Mesenteric fat pad (tissue), 1 donor: Measurements from ENCODE around the gene SMOC2. TPM values are rescaled to one million over a fixed set of nuclear protein-coding genes. Genes with fewer than 3 reads are reported as not detected.
A peak's percentile ranks its signal among the peaks of the same experiment; 100 is the strongest.
"Not testable (repeated sequence)": the region's sequence is repeated elsewhere in the genome, so short reads cannot be mapped to it uniquely, and the experiment has no call there.

Experiments used
- DNase-seq: peaks from one replicate; pipeline ENCODE4 v3.0.0-alpha.2; 2020; ENCODE audit warnings: low spot score
- total RNA-seq: library from RNA; stranded (reverse); fragmentation: NEBNext Ultra II Directional; extraction: Animal tissue kit (Norgen Biotek cat#: 25700); gene quantifications from one replicate; pipeline ENCODE4 v1.2.1, GENCODE V29; 2021
- donor health status: DM: yes; HTN: yes; CAD: no.

Gene SMOC2
- total RNA-seq, 1 donor from 2014 or later = 46.3 TPM

- not testable (repeated sequence) for DNase-seq
Measured at GRCh38 chr6:168573276-168573835, 132.4 kb downstream of the SMOC2 start.

DNA sequence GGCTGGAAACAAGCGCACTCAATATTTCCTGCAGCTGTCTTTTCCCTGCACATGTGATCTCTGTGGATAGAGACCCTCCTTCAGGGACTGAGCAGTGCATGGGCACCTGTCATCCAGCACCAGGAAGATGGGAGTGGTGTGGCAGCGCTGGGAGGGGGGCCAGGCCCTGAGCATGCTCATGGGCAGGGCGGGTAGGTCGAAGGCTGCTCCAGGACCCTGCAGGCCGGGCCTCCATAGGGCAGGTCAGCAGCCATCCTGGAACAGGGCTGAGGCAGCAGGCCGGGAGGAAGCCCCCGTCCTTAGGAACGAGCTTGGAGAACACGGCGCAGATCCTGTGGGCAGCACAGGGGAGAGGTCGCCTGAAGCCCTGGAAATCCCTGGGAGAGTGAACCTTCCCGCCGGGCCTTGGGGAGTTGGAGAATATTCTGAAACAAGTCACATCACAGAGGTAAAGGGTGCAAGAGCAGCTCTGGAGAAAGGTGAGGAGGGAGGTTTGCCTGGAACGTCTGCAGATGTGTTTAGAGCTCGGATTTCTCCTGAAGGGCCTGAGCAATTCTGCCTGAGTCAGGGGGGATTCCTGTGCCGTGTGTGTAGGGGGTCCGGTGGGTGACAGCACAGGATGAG, 133.2 kb downstream of the SMOC2 start:
- no peak for DNase-seq

DNA sequence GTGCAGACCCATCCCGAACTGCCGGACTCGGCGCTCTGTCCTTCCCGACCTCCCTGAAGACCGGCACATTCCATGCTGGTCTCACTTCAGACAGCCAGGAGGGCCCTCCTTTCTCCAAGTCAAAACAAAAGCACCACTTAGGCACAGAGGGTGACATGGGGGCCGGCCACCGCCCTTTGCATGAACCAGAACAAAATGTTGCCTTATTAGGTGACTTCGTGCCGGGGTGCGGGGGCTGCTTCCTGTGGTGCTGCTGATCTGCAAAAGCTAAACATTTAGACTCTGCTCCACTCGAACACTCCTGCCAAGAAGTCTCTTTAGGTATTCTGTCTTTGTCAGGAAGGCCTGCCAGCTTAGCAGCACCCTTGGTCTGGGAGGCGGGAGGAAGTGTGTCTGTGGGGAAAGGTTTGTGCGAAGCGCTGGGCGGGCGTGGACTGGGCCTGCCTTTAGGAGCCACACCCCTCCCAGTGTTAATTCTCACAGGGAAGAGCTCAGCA, 133.8 kb downstream of the SMOC2 start:
- DNase-seq = no peak

DNA sequence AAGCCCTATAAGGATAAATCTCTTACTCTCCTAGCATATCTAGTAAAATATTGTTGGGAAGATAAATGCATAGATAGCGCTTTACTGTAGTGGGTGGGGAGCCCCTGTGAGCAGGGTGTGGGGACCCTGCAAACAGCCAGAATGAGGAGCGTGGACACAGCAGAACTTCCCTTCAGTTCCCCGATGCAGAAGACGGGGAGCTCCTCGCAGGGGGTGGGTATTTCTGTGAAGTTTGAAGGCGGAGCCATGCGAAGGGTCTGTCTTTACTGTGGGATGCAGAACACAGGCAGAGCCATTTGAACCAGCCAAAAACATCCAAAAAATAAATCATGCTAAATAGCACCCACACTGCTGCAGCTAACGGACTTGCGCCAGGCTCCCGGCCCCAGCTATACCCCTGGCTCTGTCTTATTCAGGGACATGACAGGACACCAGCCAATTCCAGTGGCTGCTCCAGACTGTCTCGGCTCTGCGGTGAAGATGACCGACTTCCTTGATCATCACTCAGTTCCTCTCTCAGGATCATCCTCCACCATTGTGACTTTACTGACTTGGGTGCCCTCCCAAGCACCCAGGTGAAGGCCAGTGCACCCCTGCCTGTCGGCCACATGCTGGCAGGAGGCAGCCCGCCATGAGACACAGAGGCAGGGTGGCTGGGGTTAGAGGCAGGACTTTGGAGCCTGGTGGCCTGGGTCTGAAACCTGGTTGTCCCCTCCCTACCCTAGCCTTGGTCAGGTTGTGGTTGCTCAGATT, 134.5 kb downstream of the SMOC2 start:
- DNase-seq = no peak

- no peak for DNase-seq
Measured at GRCh38 chr6:168576388-168576787, 135.4 kb downstream of the SMOC2 start.

DNA sequence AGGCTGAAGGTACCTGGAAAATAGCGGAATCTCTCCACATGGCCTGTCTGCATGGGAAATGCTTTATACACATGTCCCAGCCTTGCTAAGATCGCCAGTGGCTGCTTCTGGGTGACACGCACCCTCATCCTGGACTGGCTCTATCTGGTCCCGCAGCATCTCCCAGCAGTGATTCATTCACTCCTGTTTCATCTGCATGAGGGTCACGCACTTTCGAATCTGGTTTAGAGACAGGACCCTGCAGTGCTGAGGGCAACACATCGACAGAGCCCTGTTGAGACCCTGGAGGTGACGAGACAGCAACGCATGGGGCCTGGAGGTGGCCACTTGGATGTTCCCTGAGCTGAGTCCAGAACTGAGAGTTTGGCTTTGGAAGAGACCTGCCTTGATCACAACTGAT, 136.5 kb downstream of the SMOC2 start:
- no peak for DNase-seq

GRCh38 chr6:168578036-168578435, 137.1 kb downstream of the SMOC2 start:
- DNase-seq = no peak

- no peak for DNase-seq
Measured at GRCh38 chr6:168581236-168581635, 140.3 kb downstream of the SMOC2 start.

- no peak for DNase-seq
Measured at GRCh38 chr6:168581706-168582105, 140.7 kb downstream of the SMOC2 start.

- no peak for DNase-seq
Measured at GRCh38 chr6:168582571-168582981, 141.6 kb downstream of the SMOC2 start.

DNA sequence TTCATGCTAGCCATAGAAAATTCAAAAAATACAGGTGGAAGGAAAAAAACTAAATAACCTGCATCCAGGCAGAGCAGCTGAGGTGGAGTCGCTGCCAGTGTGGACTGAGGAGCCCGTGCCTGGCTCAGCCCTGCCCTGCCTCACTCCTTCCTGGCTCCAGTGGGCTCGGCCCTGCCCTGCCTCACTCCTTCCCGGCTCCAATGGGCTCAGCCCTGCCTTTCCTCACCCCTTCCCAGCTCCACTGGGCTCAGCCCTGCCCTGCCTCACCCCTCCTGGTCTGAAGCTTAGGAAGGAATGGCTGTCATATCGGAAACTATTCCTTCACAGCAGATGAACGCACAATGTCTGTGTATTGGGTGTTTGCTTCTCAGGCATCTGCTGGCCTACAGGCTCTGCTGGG, 142.1 kb downstream of the SMOC2 start:
- no peak for DNase-seq

DNA sequence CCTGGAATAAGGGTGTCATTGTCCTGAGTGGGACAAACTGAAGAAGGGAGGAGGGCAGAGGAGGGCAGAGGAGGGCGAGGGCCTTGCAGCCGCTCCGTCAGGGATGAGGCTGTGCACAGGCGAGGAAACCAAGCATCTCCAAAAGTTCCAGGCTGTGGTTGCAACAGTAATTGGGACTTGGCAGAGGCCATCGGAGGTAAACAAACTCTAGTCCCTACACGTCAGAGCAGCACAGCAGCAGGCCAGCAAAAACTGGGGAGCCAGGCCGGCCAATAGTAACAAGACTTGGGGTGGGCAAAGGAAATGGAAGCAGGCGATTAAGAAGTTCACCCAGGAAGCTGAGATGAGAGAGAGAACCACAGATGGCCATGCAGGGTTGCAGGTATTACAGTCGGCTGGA, 142.8 kb downstream of the SMOC2 start:
- no peak for DNase-seq

DNA sequence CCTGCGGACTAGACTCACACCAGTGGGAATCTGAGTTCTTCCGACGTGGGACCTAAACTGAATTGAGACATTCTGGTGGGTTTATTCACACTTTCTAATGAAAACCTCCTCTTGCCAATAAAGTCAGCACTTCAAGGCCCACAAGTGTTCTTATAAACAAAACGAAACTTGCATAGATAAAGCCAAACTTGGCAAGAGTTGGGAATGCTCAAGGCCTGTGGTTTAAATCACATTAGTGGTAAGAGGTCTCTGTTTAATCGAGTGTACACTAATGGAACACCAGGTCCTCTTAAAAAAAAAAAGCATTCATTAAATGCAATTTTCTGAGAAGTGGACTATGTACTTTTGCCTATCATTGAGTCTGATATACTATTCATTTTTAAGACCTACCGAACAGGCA, 143.3 kb downstream of the SMOC2 start:
- no peak for DNase-seq

DNA sequence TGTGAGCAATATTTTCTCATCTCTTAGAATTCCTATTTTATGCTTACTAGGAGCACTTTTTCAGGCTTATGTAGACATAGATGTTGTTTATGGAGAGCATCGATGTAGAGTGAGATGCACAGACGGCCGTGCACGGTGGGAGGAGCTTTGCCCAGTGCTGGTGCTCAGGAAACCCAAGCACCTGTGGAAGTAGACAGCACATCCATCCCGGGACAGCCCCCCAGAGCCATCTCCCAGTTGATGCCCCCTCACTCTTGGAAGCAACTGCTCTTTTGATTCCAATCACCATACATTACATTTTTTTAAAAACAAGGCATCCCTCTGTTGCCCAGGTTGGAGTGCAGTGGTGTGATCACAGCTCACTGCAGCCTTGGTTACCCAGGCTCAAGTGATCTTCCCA, 143.7 kb downstream of the SMOC2 start:
- no peak for DNase-seq

GRCh38 chr6:168585441-168585840, 144.5 kb downstream of the SMOC2 start:
- DNase-seq = peak; percentile 22

- peak; percentile 14 for DNase-seq
Measured at GRCh38 chr6:168589275-168589674, 148.3 kb downstream of the SMOC2 start.

DNA sequence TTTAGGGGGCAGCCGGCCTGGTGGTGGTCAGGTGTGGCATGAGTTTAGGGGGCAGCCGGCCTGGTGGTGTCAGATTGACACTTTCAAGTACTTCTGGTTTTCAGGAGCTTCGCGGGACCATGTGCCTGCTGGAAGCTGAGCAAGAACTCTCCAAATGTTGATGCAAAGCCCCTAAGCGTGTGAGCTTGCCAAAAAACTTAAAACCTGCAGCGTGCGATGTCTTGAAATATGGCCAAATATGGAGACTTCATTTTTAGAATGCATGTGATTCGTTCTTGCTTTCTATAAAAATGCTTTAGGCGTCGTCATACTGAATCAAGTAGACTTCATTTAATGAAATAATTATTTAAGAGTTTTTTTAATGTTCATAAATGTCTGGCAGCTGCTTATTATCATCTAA, 149.4 kb downstream of the SMOC2 start:
- peak; percentile 26 for DNase-seq

DNA sequence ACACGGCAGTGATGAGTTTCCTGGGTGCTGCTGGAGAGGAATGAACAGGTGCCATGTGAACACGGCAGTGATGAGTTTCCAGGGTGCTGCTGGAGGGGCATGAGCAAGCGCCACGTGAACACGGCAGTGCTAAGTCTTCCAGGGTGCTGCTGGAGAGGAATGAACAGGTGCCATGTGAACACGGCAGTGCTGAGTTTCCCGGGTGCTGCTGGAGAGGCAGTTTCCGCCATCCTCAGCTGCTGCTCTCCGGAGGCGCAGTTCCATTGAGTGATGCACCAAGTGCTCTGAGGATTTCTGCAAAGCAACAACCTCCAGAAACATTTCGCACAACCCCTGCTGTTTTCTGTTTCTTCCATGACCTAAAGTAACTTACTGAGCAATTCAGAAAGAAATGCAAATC, 155.4 kb downstream of the SMOC2 start:
- peak; percentile 24 for DNase-seq

- peak; percentile 5 for DNase-seq
Measured at GRCh38 chr6:168597471-168597875, 156.5 kb downstream of the SMOC2 start.

DNA sequence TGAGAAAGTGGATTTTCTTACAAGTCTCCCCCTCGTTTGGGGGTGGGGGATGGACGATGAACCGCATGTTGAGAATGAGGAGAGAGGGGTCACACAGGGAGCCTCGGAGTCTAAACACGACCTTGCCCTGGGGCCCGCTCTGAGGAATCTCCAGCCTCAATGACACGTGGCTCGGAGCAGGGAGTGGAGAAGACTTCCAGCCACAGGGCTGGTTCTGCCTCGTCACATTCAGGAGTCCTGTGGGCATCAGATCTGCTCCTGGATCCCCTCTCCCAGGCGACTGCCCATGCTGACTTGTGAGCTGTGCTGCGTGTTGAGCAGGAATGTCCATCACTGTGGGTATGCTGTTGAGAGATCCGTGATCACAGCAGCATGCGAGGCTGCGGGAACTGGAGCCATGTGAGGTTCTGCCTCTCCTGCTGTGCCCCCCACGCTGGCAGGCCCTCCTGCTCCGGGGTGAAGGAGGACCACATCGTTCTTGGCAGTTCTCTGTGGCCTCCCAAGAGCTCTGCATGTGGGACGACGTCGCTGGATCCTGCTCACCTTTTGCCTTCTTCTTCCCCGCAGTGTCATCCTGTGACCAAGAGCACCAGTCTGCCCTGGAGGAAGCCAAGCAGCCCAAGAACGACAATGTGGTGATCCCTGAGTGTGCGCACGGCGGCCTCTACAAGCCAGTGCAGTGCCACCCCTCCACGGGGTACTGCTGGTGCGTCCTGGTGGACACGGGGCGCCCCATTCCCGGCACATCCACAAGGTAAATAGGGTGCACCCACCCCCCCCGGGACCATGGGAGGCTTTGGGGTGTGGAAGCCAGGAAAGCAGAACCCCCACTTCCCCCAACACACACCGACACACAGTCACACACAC, 157.5 kb downstream of the SMOC2 start:
- peak; percentile 80 for DNase-seq

DNA sequence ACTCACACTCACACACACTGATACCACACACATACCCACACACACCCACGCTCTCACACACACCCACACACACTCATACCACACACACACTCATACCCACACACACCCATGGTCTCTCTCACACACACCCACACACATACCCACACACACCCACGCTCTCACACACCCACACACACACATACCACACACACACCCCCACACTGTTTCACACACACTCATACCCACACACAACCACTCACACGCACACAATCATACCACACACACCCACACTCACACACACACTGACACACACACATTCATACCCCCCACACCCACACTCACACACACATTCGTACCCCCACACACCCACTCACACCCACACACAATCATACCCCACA, 158.1 kb downstream of the SMOC2 start:
- DNase-seq = no peak
